ENCODE results near the gene SLC9A2. TPM values are rescaled to one million over a fixed set of nuclear protein-coding genes. Genes with fewer than 3 reads are reported as not detected.

The SLC9A2 gene
- total RNA-seq, 6 experiments from 2014 or later = not detected

GRCh38 chr2:102663381-102663780 is 44.0 kb downstream of the SLC9A2 start:
- DNase-seq = no peak
- H3K27ac Mint-ChIP-seq = no peak overlapping the region
- no peaks in the 10 kb centered on the region for H3K9me3 Mint-ChIP-seq
- no peak for TF ChIP-seq CTCF (IDR thresholded peaks at IDR 0.05)
- no peaks in the 10 kb centered on the region for H3K36me3 Mint-ChIP-seq (ENCODE audit: low read depth)
- H3K4me1 Mint-ChIP-seq (ENCODE audit: low read depth) = no peaks in the 10 kb centered on the region
- peaks cover 8% of the 10 kb centered on the region for H3K27me3 Mint-ChIP-seq (ENCODE audit: insufficient read depth)
- H3K4me3 Mint-ChIP-seq = no peak overlapping the region

- Mint-ChIP-seq H3K4me3 (no peak overlapping the region), H3K27me3 (ENCODE audit: insufficient read depth) (peaks cover 8% of the 10 kb centered on the region)
These were observed 45.1 kb downstream of the SLC9A2 start for GRCh38 chr2:102664471-102664909.

GRCh38 chr2:102667072-102667471 is 47.7 kb downstream of the SLC9A2 start:
- no peak for TF ChIP-seq CTCF (IDR thresholded peaks at IDR 0.05)
- no peak overlapping the region for H3K4me3 Mint-ChIP-seq
- no peaks in the 10 kb centered on the region for H3K36me3 Mint-ChIP-seq (ENCODE audit: low read depth)
- no peak for DNase-seq
- H3K4me1 Mint-ChIP-seq (ENCODE audit: low read depth) = no peaks in the 10 kb centered on the region
- peaks cover 8% of the 10 kb centered on the region; the same call in 1 of the 2 replicates for H3K27me3 Mint-ChIP-seq (ENCODE audit: insufficient read depth)
- H3K27ac Mint-ChIP-seq = no peak overlapping the region
- H3K9me3 Mint-ChIP-seq = no peaks in the 10 kb centered on the region

More at GRCh38 chr2:102664471-102664909, 45.1 kb downstream of the SLC9A2 start:
- no peak for TF ChIP-seq CTCF (IDR thresholded peaks at IDR 0.05)
- Mint-ChIP-seq H3K27ac (no peak overlapping the region), H3K9me3 (no peaks in the 10 kb centered on the region), H3K36me3 (ENCODE audit: low read depth) (no peaks in the 10 kb centered on the region), H3K4me1 (ENCODE audit: low read depth) (no peaks in the 10 kb centered on the region)
- DNase-seq = peak; percentile 0

GRCh38 chr2:102668171-102668570 is 48.8 kb downstream of the SLC9A2 start:
- DNase-seq = no peak
- Mint-ChIP-seq H3K4me1 (ENCODE audit: low read depth) (no peaks in the 10 kb centered on the region), H3K9me3 (no peaks in the 10 kb centered on the region), H3K27ac (no peak overlapping the region), H3K27me3 (ENCODE audit: insufficient read depth) (peaks cover 3% of the 10 kb centered on the region; the same call in 1 of the 2 replicates), H3K36me3 (ENCODE audit: low read depth) (no peaks in the 10 kb centered on the region), H3K4me3 (no peak overlapping the region)
- no peak for TF ChIP-seq CTCF (IDR thresholded peaks at IDR 0.05)

GRCh38 chr2:102669401-102669800 is 50.0 kb downstream of the SLC9A2 start:
- DNase-seq = no peak

More at GRCh38 chr2:102669401-102669800, 50.0 kb downstream of the SLC9A2 start:
- Mint-ChIP-seq H3K4me1 (ENCODE audit: low read depth) (no peaks in the 10 kb centered on the region), H3K9me3 (no peaks in the 10 kb centered on the region), H3K27me3 (ENCODE audit: insufficient read depth) (peaks cover 3% of the 10 kb centered on the region; the same call in 1 of the 2 replicates), H3K4me3 (no peak overlapping the region), H3K36me3 (ENCODE audit: low read depth) (no peaks in the 10 kb centered on the region), H3K27ac (no peak overlapping the region)
- no peak for TF ChIP-seq CTCF (IDR thresholded peaks at IDR 0.05)
